ENCODE results near the gene DTL.

DNA sequence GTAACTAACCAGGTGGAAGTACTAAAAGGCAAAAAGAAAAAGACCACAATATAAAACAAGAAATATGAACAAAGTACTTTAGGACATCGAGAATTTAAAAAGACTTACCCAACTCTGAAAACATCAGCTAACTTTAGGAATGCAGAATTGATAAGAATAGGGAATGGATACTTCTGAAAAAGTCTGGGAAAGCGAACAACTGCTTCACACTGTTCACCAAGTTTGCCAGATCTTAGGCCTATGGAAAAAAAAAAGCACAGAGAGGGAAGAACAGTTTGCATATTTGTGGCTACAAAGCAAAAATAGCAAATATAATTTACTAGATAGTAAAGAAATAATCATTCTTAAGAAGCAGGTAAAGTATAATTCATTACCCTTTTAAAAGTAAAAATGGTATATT is 14.6 kb upstream of the DTL start:
- no peak for TF ChIP-seq EP300 (IDR thresholded peaks at IDR 0.05; ENCODE audit: low read depth in 2 of 2, low read length in 2 of 2)
- no peak for TF ChIP-seq EP300 (CRISPR knock-in tag; IDR thresholded peaks at IDR 0.05; ENCODE audit: borderline replicate concordance)
- TF ChIP-seq ZNF777 (CRISPR knock-in tag; IDR thresholded peaks at IDR 0.05): no peak
- TF ChIP-seq, protein P1, sequence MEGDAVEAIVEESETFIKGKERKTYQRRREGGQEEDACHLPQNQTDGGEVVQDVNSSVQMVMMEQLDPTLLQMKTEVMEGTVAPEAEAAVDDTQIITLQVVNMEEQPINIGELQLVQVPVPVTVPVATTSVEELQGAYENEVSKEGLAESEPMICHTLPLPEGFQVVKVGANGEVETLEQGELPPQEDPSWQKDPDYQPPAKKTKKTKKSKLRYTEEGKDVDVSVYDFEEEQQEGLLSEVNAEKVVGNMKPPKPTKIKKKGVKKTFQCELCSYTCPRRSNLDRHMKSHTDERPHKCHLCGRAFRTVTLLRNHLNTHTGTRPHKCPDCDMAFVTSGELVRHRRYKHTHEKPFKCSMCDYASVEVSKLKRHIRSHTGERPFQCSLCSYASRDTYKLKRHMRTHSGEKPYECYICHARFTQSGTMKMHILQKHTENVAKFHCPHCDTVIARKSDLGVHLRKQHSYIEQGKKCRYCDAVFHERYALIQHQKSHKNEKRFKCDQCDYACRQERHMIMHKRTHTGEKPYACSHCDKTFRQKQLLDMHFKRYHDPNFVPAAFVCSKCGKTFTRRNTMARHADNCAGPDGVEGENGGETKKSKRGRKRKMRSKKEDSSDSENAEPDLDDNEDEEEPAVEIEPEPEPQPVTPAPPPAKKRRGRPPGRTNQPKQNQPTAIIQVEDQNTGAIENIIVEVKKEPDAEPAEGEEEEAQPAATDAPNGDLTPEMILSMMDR (CRISPR knock-in tag; IDR thresholded peaks at IDR 0.05): no peak
- no peak for TF ChIP-seq ZBTB21 (CRISPR knock-in tag; IDR thresholded peaks at IDR 0.05)
- TF ChIP-seq POLR2AphosphoS5 (IDR thresholded peaks at IDR 0.05; ENCODE audit: low read depth, low read length): no peak
- no peak for TF ChIP-seq ZNF768 (CRISPR knock-in tag; IDR thresholded peaks at IDR 0.05)
- TF ChIP-seq YY1 (IDR thresholded peaks at IDR 0.05; ENCODE audit: insufficient read depth, insufficient replicate concordance, low read depth, low read length): no peak
- TF ChIP-seq, protein P2, sequence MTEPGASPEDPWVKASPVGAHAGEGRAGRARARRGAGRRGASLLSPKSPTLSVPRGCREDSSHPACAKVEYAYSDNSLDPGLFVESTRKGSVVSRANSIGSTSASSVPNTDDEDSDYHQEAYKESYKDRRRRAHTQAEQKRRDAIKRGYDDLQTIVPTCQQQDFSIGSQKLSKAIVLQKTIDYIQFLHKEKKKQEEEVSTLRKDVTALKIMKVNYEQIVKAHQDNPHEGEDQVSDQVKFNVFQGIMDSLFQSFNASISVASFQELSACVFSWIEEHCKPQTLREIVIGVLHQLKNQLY (CRISPR knock-in tag; IDR thresholded peaks at IDR 0.05): no peak
- no peak for TF ChIP-seq POLR2A (IDR thresholded peaks at IDR 0.05; ENCODE audit: insufficient read depth in 1 of 2, low read depth in 2 of 2, low read length in 2 of 2)
- TF ChIP-seq TBL1XR1 (IDR thresholded peaks at IDR 0.05; ENCODE audit: borderline replicate concordance, low read length, partially characterized antibody): no peak
- no peak for TF ChIP-seq ZNF274 (CRISPR knock-in tag; IDR thresholded peaks at IDR 0.05)
- TF ChIP-seq SMC3 (IDR thresholded peaks at IDR 0.05; ENCODE audit: low read length): no peak
- TF ChIP-seq, protein P3, sequence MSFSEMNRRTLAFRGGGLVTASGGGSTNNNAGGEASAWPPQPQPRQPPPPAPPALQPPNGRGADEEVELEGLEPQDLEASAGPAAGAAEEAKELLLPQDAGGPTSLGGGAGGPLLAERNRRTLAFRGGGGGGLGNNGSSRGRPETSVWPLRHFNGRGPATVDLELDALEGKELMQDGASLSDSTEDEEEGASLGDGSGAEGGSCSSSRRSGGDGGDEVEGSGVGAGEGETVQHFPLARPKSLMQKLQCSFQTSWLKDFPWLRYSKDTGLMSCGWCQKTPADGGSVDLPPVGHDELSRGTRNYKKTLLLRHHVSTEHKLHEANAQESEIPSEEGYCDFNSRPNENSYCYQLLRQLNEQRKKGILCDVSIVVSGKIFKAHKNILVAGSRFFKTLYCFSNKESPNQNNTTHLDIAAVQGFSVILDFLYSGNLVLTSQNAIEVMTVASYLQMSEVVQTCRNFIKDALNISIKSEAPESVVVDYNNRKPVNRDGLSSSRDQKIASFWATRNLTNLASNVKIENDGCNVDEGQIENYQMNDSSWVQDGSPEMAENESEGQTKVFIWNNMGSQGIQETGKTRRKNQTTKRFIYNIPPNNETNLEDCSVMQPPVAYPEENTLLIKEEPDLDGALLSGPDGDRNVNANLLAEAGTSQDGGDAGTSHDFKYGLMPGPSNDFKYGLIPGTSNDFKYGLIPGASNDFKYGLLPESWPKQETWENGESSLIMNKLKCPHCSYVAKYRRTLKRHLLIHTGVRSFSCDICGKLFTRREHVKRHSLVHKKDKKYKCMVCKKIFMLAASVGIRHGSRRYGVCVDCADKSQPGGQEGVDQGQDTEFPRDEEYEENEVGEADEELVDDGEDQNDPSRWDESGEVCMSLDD (CRISPR knock-in tag; IDR thresholded peaks at IDR 0.05; ENCODE audit: borderline replicate concordance): no peak

Measured in HepG2 (cell line).